HG02938 (cell line): ENCODE measurements around the gene NRG2.

Experiments
- ATAC-seq: cut with Tn5 transposase; IDR thresholded peaks from one replicate; pipeline ENCODE4 v1.9.1; 2021; ENCODE audit warnings: mild to moderate bottlenecking, moderate library complexity; ENCODE audit not compliant: unreplicated experiment

NRG2 gene

DNA sequence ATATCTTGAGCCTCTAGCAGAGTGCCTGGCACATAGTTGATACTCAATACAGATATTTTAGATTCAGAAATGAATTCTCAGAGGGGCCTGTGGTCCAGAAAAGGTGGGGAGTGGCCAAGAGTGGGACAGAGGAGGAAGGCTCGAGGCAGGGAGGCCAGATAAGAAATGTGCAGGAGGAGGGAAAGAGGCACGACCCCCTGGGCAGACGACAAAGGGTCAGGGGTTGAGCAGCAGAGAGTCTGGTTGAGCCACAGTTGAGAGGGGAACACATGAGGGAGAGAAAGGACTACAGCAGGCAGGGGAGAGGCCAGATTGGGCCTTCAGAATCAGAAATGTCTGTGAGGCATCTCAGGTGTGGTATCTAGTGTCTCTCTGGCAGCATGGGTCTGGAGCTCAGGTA, 158.4 kb downstream of the NRG2 start:
- ATAC-seq = no peak

DNA sequence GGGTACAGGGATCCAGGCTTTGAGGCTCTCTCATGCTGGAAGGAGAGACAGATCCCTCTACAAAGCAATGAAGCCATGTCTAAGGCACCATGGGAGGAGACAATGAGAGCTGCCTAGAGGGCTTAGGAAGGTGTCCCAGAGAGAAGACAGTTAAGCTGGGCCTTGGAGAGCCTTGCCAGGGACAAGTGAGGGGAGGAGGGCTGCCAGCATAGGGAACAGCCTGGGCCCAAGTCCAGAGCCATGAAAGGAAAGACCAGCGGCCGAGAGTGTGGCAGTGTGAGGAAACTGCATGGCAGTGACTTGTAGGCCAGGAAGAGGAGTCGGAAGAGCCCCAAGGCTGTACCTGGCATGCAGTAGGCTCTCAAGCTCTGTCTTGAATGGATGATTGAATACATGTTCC, 159.0 kb downstream of the NRG2 start:
- ATAC-seq = no peak

DNA sequence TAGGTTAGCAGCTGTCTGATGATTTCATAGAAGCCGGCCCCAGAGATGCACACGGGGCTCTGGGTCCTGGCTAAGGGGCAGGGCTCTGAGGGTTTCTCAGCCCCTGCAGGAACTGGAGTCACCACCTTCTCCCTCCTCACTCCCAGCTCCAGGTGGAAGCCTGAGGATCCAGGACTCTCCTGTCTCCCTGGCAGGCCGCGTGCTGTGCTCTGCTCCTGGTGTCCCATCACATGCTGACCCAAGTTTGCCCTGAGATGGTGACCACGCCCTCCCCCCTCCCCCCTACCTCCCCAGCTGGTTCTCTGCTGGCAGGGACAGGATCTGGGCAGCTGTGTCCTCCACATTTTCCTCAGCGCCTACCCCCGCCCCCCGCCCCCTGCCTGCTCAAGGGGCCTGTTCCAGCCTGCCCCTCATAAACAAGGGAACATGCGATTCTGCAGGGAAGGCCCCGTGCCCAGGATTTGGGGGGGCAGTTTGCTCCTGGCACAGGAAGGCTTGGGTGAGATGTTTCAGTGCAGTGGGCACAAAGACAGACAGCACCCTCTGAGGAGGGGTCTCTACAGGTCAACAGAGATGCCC, 160.0 kb downstream of the NRG2 start:
- no peak for ATAC-seq

DNA sequence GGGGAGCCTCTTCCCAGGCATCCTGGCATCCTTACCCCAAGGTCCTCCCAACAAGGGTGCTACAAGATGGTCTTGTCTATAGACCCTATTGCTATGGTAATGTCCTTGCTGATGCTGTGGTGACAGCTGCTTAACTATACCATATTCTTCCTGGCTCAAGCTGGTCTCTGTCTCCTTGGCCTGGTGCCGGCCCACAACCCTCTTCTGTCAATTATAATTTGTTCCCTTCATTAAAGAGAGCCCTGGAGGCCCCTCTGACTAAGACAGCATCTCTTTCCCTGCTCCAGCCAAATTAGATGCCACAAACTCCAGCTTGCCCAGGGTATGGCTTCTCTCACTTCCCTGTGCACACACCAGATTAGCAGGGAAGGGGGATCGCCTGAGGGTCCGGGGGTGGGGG, 160.8 kb downstream of the NRG2 start:
- no peak for ATAC-seq

DNA sequence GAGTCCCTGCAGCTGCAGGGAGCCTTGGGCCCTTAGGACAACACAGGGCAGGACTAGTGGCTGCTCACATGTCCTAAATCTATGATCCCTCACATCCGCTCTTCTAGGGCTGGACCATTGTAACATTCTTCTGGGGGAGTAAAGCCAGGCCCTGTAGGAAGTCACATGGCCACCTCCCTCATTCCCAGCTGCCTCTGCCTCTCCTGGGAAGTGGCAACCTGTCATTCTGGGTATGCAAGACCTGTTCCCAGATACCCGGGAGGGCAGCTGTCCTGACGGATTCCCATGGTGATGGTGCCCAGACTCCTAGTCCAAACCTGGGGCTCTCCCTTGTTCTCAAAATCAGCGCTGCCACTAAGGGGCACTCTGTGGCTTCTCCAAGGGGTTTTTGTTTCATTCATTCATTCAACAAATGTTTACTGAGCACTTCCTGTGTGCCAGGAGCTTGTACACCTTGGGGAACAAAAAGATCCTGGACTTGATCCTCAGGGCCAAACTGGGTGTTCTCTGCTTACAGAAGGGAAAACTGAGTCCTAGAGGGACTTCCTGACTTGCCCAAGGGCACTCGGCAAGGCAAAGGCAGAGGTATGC, 161.9 kb downstream of the NRG2 start:
- no peak for ATAC-seq

DNA sequence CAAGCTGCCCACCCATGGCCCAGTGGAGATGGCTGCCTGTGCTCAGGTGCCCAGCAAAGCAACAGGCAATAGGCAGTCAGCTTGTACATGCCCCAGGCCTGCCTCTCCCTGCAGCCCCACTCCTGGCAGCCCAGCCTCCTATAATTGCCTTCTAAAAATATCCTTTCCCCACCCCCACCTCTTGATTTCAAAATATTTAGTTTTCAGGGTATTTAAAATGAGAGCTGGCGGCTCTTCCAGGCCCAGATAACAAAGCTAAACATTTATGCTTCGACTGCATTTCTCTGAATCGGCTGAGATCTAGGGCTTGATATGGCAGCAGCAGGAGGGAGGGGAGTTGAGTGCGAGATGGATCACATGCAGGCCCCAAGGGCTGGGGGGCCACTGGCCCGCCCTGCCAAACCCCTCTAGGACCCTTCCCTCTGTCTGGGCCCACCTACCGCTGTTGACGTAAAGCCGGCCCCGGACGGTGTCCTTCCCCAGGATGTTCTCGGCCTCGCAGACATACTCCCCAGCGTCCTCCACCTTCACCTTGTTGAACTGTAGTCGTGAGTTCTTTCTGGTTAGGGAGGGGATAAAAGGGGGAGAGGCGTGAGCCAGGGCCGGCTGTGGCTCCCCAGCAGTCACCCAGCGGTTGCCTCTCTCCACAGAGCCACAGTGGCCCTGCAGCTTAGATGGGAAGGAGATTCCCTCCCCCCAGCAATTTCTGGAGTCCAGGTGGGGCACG, 162.5 kb downstream of the NRG2 start:
- no peak for ATAC-seq

DNA sequence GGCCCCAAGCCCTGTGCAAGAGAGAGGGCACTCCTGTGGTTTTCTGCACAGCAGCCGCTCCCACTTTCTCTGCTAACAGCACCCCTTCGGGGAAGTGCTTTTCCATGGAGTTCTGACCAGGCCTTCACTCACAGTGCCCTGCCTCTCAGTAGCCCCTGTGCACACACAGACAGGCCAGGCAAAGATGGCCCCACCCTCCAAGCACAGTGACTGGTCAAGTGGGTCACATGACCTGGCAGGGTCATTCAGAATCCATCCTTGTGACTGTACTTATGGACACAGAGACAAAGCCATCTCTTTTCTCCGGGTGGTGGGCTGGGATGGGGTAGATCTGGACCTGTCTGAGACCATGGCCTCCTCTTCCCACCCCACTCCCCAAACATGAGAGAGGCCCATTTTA, 165.0 kb downstream of the NRG2 start:
- ATAC-seq = no peak

DNA sequence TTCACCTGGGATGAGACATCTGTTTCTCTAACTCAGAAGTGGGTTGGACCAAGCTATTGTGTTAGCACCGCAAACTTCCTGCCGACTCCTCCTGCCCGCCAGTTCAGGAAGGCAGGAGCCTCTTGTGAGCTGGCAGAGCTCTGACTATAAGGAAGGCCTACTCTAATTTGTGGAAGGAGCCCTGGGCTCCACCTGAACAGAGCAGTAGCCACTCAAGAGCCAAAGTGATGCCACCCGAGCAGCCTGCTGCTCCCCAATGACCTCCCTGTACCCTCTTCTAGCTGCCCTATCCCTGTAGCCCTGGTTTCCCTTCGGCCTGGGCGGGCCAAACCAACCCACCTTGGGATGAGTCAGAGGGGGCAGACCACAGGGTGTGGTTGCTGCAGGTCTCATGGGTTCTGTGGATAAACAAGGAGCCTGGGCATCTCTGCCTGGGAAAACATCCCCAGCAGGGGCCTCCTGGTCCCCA, 165.9 kb downstream of the NRG2 start:
- no peak for ATAC-seq

DNA sequence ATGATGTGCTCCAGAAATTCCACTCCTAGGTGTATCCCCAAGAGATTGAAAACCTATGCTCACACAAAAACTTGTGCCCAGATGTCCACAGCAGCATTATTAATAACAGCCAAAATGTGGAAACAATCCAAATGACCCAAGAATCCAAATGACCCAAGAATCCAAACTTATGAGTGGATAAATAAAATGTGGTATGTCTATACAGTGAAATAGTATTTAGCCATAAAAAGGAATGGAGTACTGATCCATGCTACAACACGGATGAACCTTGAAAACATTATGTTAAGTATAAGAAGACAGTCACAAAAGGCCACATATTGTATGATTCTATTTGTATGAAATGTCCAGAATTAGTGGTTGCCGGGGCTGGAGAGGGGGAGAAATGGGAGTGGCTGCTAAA, 167.1 kb downstream of the NRG2 start:
- no peak for ATAC-seq

DNA sequence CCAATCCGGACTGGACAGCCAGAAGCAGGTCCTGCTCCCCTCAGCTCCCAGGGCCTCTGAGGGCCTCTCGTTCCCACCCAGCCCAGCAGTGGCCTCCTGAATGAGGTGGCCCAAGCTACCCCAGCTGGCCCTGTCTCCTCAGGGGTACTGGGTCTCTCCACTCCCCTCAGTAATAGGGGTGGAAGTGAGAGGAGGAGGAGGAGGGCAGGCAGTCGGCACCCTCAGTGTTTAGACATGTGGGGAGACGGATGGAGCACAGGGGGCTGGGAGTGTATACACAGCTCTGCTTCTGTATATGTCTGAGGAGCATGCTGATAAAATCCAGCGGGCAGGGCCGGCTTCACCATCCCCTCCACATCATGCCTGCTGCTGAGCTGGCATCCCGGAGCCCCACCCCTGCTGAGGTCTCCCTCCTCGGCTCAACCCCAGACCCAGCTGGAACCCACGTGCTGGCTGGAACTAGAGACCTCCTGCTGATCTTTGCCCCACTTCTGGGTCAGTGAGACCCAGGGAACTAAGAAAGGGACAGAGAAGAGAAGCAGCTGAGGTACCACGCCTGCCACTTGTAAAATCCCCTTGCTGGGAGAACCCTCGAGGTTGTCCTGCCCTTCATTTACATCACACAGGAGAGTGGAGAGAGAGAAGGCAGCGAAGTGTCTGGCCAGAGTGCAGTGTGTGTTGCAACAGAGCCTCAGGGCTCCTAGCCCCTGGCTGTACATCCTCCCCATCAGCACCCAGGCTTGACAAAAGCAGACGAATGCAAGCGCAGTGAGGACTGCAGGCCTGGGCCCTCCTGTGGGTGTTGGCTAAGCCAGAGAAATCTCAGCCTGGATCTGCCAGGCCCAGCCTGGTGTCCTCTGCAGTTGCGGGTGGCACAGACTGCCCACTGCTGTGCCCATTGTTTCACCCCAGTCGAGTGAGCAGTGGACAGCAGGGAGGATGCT, 170.0 kb downstream of the NRG2 start:
- no peak for ATAC-seq

DNA sequence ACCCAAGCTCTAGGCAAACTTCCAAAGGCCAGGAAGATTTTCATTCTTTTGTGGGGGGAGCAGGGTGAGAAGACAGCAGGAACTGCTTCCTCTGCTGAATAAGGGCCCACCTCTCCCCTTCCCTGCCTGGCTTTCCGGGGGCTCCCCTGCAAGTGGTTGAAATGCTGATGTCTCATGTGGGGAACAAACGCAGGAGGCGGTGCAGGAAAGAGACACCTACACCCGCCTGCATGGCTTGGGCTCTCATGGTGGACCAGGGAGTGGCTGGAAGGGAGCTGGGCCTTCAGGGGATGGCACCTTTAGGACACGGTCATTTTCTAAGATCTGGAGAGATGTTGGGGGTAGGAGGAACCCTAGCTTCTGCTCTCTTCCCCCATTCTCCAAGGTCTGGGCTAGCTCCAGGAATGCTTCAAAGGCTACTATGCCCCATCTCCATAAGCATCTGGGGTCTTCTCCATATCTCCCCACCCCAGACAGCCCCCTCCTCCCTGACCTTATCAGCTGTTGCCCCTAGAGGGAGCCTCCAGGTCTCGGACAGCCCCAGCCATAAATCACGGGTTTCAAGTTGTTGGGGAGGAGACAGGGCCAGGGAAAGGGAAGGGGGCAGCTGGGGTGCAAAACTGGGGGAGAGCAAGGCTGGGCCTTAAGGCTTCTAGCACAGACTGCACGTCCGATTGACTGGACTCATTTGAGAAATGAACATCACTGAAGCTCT, 170.9 kb downstream of the NRG2 start:
- no peak for ATAC-seq

DNA sequence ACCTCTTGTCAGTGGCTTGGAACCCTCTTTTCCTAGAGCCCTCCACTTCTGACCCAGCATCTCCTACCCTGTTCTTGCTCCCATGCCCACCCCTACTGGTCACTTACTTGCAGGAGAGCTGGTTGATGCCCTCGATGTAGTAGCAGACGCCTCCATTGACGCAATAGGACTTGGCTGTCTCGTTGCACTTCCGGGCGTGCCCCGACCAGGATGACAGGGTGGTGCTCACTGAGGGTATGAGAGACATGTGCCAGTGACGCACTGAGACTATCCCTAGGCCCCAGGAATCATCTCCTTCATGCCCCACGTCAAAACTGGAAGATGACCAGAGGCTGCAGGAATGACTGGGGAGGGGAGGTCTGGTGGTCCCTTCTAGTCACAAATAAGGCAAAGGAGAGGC, 171.5 kb downstream of the NRG2 start:
- no peak for ATAC-seq

DNA sequence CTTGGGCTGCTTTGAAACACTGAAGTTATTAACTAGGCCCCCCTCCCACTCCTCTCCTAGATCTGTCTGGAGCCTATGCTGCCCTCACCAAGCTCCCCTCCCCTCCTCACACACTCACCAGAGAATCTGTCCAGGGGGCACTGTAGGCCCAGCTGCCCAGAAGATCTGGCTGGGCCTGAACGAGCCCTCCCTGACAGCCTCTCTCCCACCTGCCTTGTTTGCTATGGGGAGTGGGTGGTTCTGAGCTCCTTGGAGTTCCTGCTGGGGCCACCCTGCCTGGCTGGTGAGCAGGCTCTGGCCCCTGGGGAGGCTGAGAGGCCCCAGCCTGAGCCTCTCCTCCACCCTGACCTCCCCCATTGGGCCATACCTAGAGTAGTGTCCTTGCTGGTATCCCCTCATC, 172.4 kb downstream of the NRG2 start:
- no peak for ATAC-seq

DNA sequence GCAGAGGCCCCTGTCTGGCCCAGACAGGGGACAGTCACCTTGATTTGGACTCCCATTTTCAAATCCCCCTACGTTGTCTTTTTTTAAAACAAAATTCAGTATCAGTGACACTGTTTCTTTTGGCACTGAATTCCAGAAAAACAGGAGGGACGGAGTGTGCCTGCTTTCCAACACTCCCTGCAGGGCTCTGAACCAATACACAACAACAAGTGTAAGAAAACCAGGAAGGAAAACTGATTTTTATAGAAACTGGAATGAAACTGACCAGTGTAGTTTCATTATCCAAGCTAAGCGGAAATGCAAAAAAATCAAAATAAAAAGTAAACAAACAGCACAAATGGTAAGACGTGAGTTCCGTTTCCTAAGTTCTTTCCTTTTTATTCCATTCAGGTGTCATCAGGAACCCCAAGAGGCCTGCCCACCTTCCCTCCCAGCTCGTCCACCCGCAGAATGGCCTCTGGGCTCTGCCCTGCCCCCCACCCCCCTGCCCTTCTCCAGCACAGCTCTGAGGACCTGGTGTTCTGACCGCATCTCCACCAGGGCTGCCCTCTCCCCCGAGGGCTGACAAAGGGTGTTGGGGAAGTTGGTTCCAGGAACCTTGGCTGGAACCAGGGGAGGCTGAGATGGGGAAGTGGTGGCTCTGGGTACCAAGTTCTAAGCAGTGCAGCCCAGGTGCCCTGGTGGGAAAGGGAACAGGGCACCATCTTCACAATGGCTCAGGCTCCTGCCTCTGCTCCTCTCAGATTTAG, 173.9 kb downstream of the NRG2 start:
- ATAC-seq = no peak

DNA sequence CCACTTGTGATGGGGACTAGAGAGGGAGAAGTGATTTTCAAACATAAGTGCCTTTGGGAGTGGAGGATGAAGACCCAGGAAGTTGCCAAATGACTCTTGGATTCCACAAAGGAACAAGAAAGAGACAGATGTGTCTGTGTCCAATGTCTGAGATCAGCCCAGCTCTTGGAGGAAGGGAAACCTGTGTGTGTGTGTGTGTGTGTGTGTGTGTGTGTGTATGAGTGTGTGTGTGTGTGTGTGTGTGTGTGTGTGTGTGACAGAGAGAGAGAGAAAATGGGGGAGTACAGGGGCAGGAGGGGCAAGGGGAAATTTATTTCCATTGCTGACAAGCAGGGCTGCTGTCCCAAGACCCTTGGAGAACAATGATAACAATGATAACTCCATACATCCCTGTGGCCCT, 175.5 kb downstream of the NRG2 start:
- no peak for ATAC-seq

DNA sequence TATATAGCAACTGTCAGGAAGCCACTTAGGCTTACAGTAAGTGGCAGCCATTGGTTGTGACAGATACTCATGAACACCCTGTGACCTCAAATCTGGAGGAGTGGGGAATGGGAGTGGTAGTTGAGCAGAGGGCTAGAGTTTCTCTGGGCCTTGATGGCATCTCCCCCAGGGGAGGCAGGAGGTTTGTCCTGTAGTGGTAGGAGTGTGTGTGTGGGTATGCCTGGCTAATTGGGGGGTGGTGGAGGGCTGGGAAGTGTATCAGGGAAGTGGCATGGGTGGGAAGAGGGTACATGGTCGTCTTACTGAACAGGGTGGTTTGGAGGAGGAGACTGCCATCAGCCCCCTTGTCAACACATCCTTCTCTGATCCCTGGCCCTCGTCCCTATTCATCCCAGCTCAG, 176.0 kb downstream of the NRG2 start:
- ATAC-seq = no peak

DNA sequence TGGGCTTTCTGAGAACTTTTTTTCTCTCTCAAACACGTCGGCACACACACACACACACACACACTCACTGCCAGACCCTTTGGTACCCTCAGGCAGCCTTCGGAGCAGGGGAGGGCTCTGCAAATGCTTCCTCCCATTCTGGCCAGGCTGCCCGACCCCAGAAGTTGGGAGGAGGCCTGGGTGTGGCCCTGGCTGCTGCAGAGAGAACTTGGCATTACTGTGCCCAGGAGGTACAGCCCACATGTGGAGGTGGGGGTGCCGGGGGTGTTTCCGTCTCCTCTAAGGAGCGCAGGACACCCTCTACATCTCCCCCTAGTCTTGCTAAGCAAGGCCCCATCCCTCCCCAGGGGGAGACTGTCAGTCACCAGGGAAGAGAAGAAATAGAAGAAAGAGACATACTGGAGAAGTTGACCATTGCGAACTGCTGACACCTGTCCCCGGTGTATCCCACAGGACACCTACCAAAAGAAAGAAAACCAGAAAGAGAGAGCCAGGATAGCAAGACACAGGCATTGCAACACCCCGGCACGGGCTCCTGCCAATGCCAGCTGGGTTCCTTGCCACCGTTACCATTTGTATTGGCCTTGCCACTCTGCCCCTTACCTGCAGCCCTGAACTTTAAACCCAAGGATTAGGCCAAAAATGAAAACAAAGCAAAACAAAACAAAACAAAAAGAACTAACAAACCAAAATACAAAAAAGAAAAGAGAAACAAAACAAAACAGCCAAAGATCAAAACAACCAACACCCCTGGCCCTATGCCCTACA, 178.2 kb downstream of the NRG2 start:
- no peak for ATAC-seq

DNA sequence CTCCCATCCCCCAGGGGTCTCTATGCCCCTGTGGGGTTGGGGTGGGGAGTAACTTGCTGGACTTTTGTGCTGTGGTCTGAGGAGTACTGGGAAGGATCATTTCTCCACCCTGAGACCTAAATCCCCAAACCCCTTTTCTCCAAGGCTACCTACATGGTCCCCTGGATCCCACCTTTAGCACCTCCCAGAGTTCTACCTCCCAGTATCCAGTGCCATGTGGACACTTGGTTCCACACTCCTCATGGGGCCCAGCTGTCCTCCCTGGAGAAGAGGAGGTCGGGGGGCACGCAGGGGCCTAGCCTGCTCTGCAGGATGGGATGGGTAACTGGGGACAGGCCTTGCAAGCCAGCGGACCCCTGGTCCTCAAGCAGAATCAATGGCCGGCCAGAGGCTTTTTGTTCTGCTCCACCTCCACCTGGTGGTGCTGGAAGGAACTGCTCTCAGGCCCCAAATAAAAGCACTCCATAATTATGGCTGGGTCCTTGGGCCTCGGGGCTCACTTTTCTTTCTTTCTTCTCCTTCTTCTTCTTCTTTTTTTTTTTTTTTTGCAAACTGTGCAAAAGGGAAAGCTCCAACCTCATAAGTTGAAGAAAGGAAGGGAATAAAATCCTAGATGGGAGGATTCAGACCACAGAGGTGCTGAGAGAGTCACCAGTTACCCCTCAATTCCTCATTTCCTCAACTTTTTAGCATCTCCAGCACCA, 179.1 kb downstream of the NRG2 start:
- ATAC-seq = peak; percentile 58

DNA sequence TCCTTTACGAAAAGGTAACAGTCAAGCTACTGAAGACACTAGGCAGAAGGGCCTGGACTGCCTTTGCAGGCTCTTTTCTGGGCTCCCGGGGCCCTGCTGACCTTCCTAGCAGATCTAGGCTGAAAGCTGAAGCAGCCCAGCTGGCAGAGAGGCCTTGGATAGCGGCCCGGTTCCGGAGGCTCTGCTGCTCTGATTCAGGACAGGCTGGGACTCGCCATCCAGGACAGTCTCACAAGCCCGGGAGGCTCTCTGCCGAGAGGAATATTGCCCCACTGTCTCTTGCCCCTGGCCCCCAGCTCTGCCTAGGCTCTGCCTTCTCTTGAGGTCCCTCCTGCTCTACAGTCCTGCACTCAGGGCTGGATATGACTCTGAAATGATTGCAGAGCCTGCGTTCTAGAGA, 179.7 kb downstream of the NRG2 start:
- no peak for ATAC-seq
